Nephron progenitor cell (in vitro differentiated cells): ENCODE data around the gene MEGF10.
A peak's percentile ranks its signal among the peaks of the same experiment; 100 is the strongest.
"Not testable (repeated sequence)": the region's sequence is repeated elsewhere in the genome, so short reads cannot be mapped to it uniquely, and the experiment has no call there.

Source experiments
- DNase-seq: peaks from one replicate; pipeline ENCODE4 v3.0.0; 2021
- H3K27ac Mint-ChIP-seq: 2 replicates; pipeline ENCODE4 v1.8.0; 2021; ENCODE audit warnings: mild to moderate bottlenecking, moderate library complexity, mixed read lengths
- H3K27me3 Mint-ChIP-seq: 2 replicates; pipeline ENCODE4 v1.8.0; 2021; ENCODE audit warnings: mild to moderate bottlenecking, low read depth, mixed read lengths; ENCODE audit not compliant: poor library complexity
- H3K36me3 Mint-ChIP-seq: 2 replicates; pipeline ENCODE4 v1.8.0; 2021; ENCODE audit warnings: low read depth, mixed read lengths
- H3K4me1 Mint-ChIP-seq: 2 replicates; pipeline ENCODE4 v1.8.0; 2021; ENCODE audit warnings: mixed read lengths
- H3K4me3 Mint-ChIP-seq: 2 replicates; pipeline ENCODE4 v1.8.0; 2021; ENCODE audit warnings: mild to moderate bottlenecking, moderate library complexity, mixed read lengths
- H3K9me3 Mint-ChIP-seq: 2 replicates; pipeline ENCODE4 v1.8.0; 2021; ENCODE audit warnings: mild to moderate bottlenecking, moderate library complexity, mixed read lengths
- CTCF ChIP-seq: fragments of 200-600 bp; sonication (generic); IDR thresholded peaks from 2 replicates; pipeline ENCODE4 v1.5.0; 2021; ENCODE audit warnings: antibody characterized with exemption

Gene MEGF10

GRCh38 chr5:127292030-127292735 is 1.6 kb downstream of the MEGF10 start:
- no peaks in the 10 kb centered on the region for H3K36me3 Mint-ChIP-seq
- H3K4me1 Mint-ChIP-seq, result peaks cover 15% of the 10 kb centered on the region
- H3K4me3 Mint-ChIP-seq, result peak overlapping the region; percentile 93
- no peak for TF ChIP-seq CTCF
- H3K27me3 Mint-ChIP-seq, result peaks cover 46% of the 10 kb centered on the region
- H3K9me3 Mint-ChIP-seq, result peaks cover 16% of the 10 kb centered on the region
- H3K27ac Mint-ChIP-seq, result no peak overlapping the region
- DNase-seq, result no peak

DNA sequence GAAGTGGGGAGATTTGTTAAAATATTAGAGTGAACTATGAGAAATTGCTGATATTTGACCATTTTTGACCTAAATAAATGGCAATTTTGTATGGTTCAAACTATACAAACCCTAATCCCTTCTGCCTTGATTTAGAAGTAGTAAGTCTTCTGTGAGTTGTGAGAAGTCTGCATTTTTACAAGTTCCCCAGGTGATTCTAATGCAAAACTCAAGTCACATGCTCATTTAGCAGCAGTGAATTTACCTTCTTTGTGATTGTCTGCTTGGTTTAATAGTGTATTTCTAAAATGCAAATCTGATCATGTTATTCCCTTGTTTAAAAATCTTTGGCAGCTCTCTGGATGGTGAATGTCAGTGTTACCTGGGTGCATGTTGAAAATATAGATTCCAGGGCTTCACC is 2.8 kb downstream of the MEGF10 start:
- Mint-ChIP-seq H3K4me1 (peaks cover 15% of the 10 kb centered on the region), H3K36me3 (no peaks in the 10 kb centered on the region), H3K27me3 (peaks cover 46% of the 10 kb centered on the region), H3K4me3 (no peak overlapping the region), H3K9me3 (peaks cover 6% of the 10 kb centered on the region), H3K27ac (no peak overlapping the region)
- TF ChIP-seq CTCF, result no peak
- no peak for DNase-seq

GRCh38 chr5:127294829-127295228 is 4.2 kb downstream of the MEGF10 start:
- TF ChIP-seq CTCF, result no peak
- Mint-ChIP-seq H3K36me3 (no peaks in the 10 kb centered on the region), H3K4me3 (no peak overlapping the region), H3K4me1 (peaks cover 24% of the 10 kb centered on the region), H3K9me3 (no peaks in the 10 kb centered on the region), H3K27ac (no peak overlapping the region), H3K27me3 (peaks cover 46% of the 10 kb centered on the region)
- DNase-seq, result no peak

DNA sequence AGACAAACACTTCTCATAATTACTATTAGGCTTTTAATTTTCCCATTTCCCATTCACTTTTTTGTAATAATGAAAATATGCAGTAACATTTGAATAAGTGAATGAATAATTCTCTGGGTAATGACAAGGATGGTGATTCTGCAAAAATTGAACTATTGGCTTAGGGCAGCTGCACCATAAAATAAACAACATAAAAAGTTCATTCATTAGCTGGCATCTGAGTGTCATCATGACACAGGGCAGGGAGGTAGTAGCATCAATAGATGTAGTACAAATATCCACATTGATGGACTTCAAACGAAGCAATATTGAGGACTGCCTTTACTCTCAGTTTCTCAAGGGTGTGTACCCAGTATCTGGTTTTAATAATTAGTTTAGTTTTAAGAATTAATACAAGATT is 4.9 kb downstream of the MEGF10 start:
- DNase-seq, result no peak
- peaks cover 26% of the 10 kb centered on the region for H3K4me1 Mint-ChIP-seq

DNA sequence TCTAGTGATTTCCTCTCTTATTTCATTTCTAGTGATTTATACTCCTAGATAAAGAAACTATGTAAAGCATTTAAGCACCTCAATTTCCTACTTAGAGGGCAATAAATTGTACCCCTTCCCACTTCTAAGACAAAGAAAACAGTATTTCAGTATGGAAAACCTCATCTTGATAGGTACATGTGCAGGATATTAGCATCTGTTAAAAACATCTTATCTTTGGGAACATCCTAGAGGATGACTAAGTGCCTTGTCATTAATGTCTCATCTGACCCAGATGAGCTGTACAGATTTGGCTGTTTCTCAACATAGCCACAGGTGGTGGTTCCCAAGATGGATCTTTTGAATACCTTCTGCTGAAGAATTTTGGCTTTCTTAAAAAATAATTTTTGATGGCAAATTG is 5.7 kb downstream of the MEGF10 start:
- Mint-ChIP-seq H3K27ac (no peak overlapping the region), H3K27me3 (peaks cover 38% of the 10 kb centered on the region), H3K4me3 (no peak overlapping the region), H3K36me3 (no peaks in the 10 kb centered on the region), H3K9me3 (no peaks in the 10 kb centered on the region), H3K4me1 (peaks cover 19% of the 10 kb centered on the region)
- DNase-seq, result no peak
- no peak for TF ChIP-seq CTCF

More for the DNA sequence above, 4.9 kb downstream of the MEGF10 start:
- TF ChIP-seq CTCF, result no peak
- Mint-ChIP-seq H3K9me3 (no peaks in the 10 kb centered on the region), H3K4me3 (no peak overlapping the region), H3K27ac (no peak overlapping the region), H3K27me3 (peaks cover 46% of the 10 kb centered on the region), H3K36me3 (no peaks in the 10 kb centered on the region)

GRCh38 chr5:127296894-127297293 is 6.3 kb downstream of the MEGF10 start:
- not testable (repeated sequence) for H3K36me3 Mint-ChIP-seq, H3K9me3 Mint-ChIP-seq, H3K27ac Mint-ChIP-seq, H3K4me3 Mint-ChIP-seq, DNase-seq
- Mint-ChIP-seq H3K27me3 (peaks cover 32% of the 10 kb centered on the region), H3K4me1 (peaks cover 13% of the 10 kb centered on the region)
